ENCODE data around the gene F10.

GRCh38 chr13:113084943-113085540, 37.6 kb upstream of the F10 start:
- TF ChIP-seq CTCF (IDR thresholded peaks at IDR 0.05 in 4 of 5, conservative IDR thresholded peaks at IDR 0.05 in 1 of 5) (no peak), POLR2A (IDR thresholded peaks at IDR 0.05) (no peak)
